ENCODE results near the gene APLF. TPM values are rescaled to one million over a fixed set of nuclear protein-coding genes. Genes with fewer than 3 reads are reported as not detected.
"Not testable (repeated sequence)": the region's sequence is repeated elsewhere in the genome, so short reads cannot be mapped to it uniquely, and the experiment has no call there.

APLF gene
- total RNA-seq, 2 donors from 2014 or later = 4.9 to 5.8 TPM

DNA sequence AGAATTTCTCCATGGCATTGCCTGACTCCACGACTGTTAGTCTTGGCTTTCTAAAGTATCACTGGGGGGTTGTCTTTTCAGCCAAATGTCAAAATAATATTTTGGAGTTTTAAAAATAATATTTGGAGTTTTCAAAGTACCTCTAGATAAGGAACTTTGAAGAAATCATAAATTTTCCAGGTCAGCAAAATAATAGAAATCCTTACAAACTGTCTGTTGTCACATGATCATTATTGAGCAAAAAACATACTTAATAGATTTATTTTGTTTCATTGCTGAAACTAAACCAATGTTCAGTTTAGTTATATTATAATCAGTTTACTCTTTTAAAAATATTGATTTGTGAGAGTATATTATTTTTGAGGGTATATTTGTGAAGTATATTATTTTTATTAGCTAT lies 85.7 kb downstream of the APLF start:
- Histone ChIP-seq H3K4me3 (no peak overlapping the region), H3K36me3 (no peaks in the 10 kb centered on the region), H3K9me3 (no peaks in the 10 kb centered on the region), H3K4me1 (ENCODE audit: control insufficient read depth in 1 of 2, low read depth in 2 of 2) (no peaks in the 10 kb centered on the region), H3K27ac (no peak overlapping the region), H3K27me3 (replicated peaks; ENCODE audit: insufficient read depth) (no peaks in the 10 kb centered on the region)
- ATAC-seq (ENCODE audit: insufficient number of reproducible peaks, low FRiP score, low read depth) = no peak
- no peak for DNase-seq (ENCODE audit: low spot score)
- TF ChIP-seq, protein P1, sequence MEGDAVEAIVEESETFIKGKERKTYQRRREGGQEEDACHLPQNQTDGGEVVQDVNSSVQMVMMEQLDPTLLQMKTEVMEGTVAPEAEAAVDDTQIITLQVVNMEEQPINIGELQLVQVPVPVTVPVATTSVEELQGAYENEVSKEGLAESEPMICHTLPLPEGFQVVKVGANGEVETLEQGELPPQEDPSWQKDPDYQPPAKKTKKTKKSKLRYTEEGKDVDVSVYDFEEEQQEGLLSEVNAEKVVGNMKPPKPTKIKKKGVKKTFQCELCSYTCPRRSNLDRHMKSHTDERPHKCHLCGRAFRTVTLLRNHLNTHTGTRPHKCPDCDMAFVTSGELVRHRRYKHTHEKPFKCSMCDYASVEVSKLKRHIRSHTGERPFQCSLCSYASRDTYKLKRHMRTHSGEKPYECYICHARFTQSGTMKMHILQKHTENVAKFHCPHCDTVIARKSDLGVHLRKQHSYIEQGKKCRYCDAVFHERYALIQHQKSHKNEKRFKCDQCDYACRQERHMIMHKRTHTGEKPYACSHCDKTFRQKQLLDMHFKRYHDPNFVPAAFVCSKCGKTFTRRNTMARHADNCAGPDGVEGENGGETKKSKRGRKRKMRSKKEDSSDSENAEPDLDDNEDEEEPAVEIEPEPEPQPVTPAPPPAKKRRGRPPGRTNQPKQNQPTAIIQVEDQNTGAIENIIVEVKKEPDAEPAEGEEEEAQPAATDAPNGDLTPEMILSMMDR (IDR thresholded peaks at IDR 0.05) = no peak

DNA sequence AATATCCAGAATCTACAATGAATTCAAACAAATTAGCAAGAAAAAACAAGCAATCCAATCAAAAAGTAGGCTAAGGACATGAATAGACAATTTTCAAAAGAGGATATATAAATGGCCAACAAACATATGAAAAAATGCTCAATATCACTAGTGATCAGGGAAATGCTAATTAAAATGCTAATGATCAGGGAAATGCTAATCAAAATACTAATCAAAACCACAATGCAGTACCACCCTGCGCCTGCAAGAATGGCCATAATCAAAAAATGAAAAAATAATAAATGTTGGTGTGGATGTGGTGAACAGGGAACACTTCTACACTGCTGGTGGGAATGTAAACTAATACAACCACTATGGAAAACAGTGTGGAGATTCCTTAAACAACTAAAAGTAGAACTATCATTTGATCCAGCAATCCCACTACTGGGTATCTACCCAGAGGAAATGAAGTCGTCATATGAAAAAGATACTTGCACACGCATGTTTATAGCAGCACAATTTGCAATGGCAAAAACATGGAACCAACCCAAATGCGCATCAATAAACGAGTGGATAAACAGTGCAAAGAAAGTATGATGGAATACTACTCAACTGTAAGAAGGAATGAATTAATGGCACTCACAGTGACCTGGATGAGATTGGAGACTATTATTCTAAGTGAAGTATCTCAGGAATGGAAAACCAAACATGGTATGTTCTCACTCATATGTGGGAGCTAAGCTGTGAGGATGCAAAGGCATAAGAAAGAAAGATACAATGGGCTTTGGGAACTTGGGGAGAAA lies 88.2 kb downstream of the APLF start:
- not testable (repeated sequence) for H3K4me3 ChIP-seq; H3K27ac ChIP-seq; DNase-seq (ENCODE audit: low spot score); H3K36me3 ChIP-seq; ATAC-seq (ENCODE audit: insufficient number of reproducible peaks, low FRiP score, low read depth); H3K27me3 ChIP-seq (replicated peaks; ENCODE audit: insufficient read depth); H3K9me3 ChIP-seq; H3K4me1 ChIP-seq (ENCODE audit: control insufficient read depth in 1 of 2, low read depth in 2 of 2)

DNA sequence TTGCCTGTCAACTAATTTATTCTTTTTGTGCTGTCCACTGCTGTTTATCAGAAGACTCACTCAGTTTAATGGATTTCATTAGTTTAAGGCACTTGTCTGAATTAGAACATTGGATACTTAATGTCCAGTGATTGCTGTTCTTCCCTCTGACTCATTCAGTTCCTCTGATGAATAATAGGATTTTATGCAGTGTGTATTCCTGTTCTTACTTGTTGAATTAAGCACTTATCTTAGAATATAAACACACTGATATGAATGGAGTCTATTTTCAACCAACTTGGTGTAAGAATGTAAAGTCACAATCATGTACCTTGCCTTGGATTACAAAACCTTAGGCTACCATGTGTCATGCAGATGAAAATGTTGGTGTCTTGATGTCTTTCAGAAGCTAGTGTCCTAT lies 89.0 kb downstream of the APLF start:
- TF ChIP-seq, protein P1 (IDR thresholded peaks at IDR 0.05) = no peak
- no peaks in the 10 kb centered on the region for H3K9me3 ChIP-seq
- H3K4me3 ChIP-seq = no peak overlapping the region
- no peak overlapping the region for H3K27ac ChIP-seq
- H3K27me3 ChIP-seq (replicated peaks; ENCODE audit: insufficient read depth) = no peaks in the 10 kb centered on the region
- H3K36me3 ChIP-seq = no peaks in the 10 kb centered on the region
- DNase-seq (ENCODE audit: low spot score) = no peak
- no peak for ATAC-seq (ENCODE audit: insufficient number of reproducible peaks, low FRiP score, low read depth)
- H3K4me1 ChIP-seq (ENCODE audit: control insufficient read depth in 1 of 2, low read depth in 2 of 2) = no peaks in the 10 kb centered on the region

DNA sequence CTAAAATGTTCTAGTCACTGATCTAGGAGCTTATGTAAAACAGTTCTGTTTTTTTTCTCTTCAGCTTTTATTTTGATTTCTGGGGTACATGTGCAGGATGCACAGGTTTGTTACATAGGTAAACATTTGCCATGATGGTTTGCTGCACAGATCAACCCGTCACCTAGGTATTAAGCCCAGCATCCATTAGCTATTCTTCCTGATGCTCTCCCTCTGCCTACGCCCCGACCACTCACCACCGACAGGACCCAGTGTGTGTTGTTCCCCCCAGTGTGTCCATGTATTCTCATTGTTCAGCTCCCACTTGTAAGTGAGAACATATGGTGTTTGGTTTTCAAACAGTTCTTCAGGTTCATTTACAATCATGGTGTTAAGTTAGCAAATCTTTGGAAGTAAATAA lies 91.2 kb downstream of the APLF start:
- Histone ChIP-seq H3K4me3 (no peak overlapping the region), H3K9me3 (no peaks in the 10 kb centered on the region), H3K36me3 (no peaks in the 10 kb centered on the region), H3K27ac (no peak overlapping the region), H3K4me1 (ENCODE audit: control insufficient read depth in 1 of 2, low read depth in 2 of 2) (no peaks in the 10 kb centered on the region), H3K27me3 (replicated peaks; ENCODE audit: insufficient read depth) (no peaks in the 10 kb centered on the region)
- TF ChIP-seq, protein P1 (IDR thresholded peaks at IDR 0.05) = no peak
- no peak for DNase-seq (ENCODE audit: low spot score)
- no peak for ATAC-seq (ENCODE audit: insufficient number of reproducible peaks, low FRiP score, low read depth)

DNA sequence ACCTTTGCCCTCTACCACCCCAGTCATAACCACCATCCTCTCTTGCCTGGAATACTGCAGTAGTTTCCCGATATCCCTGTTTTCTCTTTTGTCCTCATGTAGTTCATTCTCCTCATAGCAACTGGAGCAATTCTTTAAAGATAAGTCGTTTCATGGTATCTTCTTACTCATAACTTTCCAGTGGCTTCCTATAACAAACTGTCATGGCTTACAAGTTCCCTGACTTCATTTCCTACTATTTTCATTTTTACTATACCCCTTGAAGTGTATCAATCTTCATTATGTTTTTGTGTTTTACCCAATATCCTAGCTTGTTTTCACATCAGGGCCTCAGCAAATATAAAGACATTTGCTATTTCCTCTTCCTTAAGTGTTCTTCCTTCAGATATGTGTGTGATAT lies 92.3 kb downstream of the APLF start:
- no peak overlapping the region for H3K27ac ChIP-seq
- TF ChIP-seq, protein P1 (IDR thresholded peaks at IDR 0.05) = no peak
- H3K9me3 ChIP-seq = no peaks in the 10 kb centered on the region
- ATAC-seq (ENCODE audit: insufficient number of reproducible peaks, low FRiP score, low read depth) = no peak
- H3K4me3 ChIP-seq = no peak overlapping the region
- no peak for DNase-seq (ENCODE audit: low spot score)
- H3K36me3 ChIP-seq = no peaks in the 10 kb centered on the region
- H3K27me3 ChIP-seq (replicated peaks; ENCODE audit: insufficient read depth) = no peaks in the 10 kb centered on the region
- no peaks in the 10 kb centered on the region for H3K4me1 ChIP-seq (ENCODE audit: control insufficient read depth in 1 of 2, low read depth in 2 of 2)

DNA sequence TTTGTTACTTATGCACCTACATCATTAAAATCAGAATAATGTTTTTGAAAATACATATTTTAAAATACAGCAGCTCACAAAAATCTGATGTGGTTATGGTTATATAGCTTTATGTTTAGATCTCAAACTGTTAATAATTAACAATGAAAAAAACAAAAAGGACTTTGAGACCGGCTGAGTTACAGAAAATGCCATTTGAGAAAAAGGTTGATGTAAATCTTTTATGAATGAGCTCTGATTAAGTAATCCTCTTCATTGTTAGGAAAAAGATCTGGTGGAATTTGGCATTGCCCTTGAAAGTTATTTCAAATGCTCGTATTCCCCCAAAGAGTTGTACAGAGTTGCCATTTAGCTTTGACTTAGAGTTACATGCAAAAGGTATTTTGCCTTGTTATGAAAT lies 93.2 kb downstream of the APLF start:
- DNase-seq (ENCODE audit: low spot score) (no peak), ATAC-seq (ENCODE audit: insufficient number of reproducible peaks, low FRiP score, low read depth) (no peak)
- H3K27me3 ChIP-seq (replicated peaks; ENCODE audit: insufficient read depth) = no peaks in the 10 kb centered on the region
- no peak overlapping the region for H3K4me3 ChIP-seq
- no peaks in the 10 kb centered on the region for H3K4me1 ChIP-seq (ENCODE audit: control insufficient read depth in 1 of 2, low read depth in 2 of 2)
- H3K9me3 ChIP-seq = no peaks in the 10 kb centered on the region
- H3K36me3 ChIP-seq = no peaks in the 10 kb centered on the region
- no peak overlapping the region for H3K27ac ChIP-seq
- TF ChIP-seq, protein P1 (IDR thresholded peaks at IDR 0.05) = no peak

Data from thoracic aorta (tissue), 2 donors.